C4-2B (cell line): ENCODE data around the gene PELO.

Experiments used
- ZFX ChIP-seq: fragments of 450-650 bp; IDR thresholded peaks from 2 replicates; pipeline ENCODE4 v1.6.1; 2017
- TF ChIP-seq, protein P1 (sequence below): fragments of 450-650 bp; conservative IDR thresholded peaks from 2 replicates; pipeline ENCODE4 v1.5.1; 2017; ENCODE audit warnings: mild to moderate bottlenecking

DNA sequence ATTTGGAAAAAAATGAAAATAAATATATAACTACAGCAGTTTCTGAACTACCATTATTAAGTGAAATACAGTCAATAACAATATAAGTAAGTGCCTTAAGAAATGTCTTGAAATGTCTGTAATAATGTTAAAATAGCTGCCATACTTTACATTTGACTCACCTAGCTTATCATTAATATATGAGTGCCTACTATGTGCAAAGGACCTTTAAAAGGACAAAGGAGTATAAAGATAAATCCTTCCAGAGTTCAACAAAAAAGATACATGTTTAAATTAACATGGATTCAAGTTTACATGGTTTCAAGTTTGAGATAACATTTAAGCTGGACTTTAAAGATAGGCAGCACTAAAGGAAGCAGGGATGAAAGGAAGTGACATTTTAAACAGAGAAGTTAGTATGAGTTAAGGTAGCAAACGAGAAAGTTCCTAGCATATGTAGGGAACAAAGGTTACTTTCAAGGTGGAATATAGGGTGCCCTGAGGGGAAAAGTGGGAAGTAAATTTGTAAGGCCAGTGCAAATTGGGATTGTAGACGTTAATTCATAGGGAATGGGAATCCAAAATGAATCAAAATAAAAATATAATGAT, 8.9 kb downstream of the PELO start:
- TF ChIP-seq, protein P1, sequence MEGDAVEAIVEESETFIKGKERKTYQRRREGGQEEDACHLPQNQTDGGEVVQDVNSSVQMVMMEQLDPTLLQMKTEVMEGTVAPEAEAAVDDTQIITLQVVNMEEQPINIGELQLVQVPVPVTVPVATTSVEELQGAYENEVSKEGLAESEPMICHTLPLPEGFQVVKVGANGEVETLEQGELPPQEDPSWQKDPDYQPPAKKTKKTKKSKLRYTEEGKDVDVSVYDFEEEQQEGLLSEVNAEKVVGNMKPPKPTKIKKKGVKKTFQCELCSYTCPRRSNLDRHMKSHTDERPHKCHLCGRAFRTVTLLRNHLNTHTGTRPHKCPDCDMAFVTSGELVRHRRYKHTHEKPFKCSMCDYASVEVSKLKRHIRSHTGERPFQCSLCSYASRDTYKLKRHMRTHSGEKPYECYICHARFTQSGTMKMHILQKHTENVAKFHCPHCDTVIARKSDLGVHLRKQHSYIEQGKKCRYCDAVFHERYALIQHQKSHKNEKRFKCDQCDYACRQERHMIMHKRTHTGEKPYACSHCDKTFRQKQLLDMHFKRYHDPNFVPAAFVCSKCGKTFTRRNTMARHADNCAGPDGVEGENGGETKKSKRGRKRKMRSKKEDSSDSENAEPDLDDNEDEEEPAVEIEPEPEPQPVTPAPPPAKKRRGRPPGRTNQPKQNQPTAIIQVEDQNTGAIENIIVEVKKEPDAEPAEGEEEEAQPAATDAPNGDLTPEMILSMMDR: no peak
- TF ChIP-seq ZFX: no peak
